Measurements from ENCODE around the gene PDE11A.

Gene PDE11A

GRCh38 chr2:178068823-178069454, 3.6 kb downstream of the PDE11A start:
- no peak for TF ChIP-seq CTCF (IDR thresholded peaks at IDR 0.05; ENCODE audit: low read depth, low read length)
- no peaks in the 10 kb centered on the region for H3K36me3 ChIP-seq
- H3K4me1 ChIP-seq: peaks cover 12% of the 10 kb centered on the region
- DNase-seq: no peak
- H3K27me3 ChIP-seq: no peaks in the 10 kb centered on the region
- no peak overlapping the region; the same call in 1 of the 2 replicates for H3K4me3 ChIP-seq (ENCODE audit: low read depth, low read length)
- no peaks in the 10 kb centered on the region for H3K9me3 ChIP-seq

GRCh38 chr2:178066890-178067669, 5.5 kb downstream of the PDE11A start:
- Histone ChIP-seq H3K27me3 (no peaks in the 10 kb centered on the region), H3K36me3 (no peaks in the 10 kb centered on the region), H3K4me1 (peaks cover 10% of the 10 kb centered on the region), H3K4me3 (ENCODE audit: low read depth, low read length) (no peak overlapping the region), H3K9me3 (no peaks in the 10 kb centered on the region)
- no peak for DNase-seq
- no peak for TF ChIP-seq CTCF (IDR thresholded peaks at IDR 0.05; ENCODE audit: low read depth, low read length)

- H3K4me1 ChIP-seq: peaks cover 7% of the 10 kb centered on the region
- no peaks in the 10 kb centered on the region for H3K36me3 ChIP-seq
- TF ChIP-seq CTCF (IDR thresholded peaks at IDR 0.05; ENCODE audit: low read depth, low read length): no peak
- H3K4me3 ChIP-seq (ENCODE audit: low read depth, low read length): no peak overlapping the region
- no peaks in the 10 kb centered on the region for H3K27me3 ChIP-seq
- no peaks in the 10 kb centered on the region for H3K9me3 ChIP-seq
- no peak for DNase-seq
These were observed 6.3 kb downstream of the PDE11A start for GRCh38 chr2:178066324-178066723.

- Histone ChIP-seq H3K4me3 (ENCODE audit: low read depth, low read length) (no peak overlapping the region), H3K27me3 (no peaks in the 10 kb centered on the region), H3K9me3 (no peaks in the 10 kb centered on the region), H3K4me1 (no peaks in the 10 kb centered on the region; the same call in 1 of the 2 replicates), H3K36me3 (no peaks in the 10 kb centered on the region)
- no peak for DNase-seq
- TF ChIP-seq CTCF (IDR thresholded peaks at IDR 0.05; ENCODE audit: low read depth, low read length): no peak
These were observed 12.9 kb downstream of the PDE11A start for GRCh38 chr2:178059681-178060080.

- Histone ChIP-seq H3K4me1 (no peaks in the 10 kb centered on the region; the same call in 1 of the 2 replicates), H3K27me3 (no peaks in the 10 kb centered on the region), H3K4me3 (ENCODE audit: low read depth, low read length) (no peak overlapping the region), H3K36me3 (no peaks in the 10 kb centered on the region), H3K9me3 (no peaks in the 10 kb centered on the region)
- no peak for TF ChIP-seq CTCF (IDR thresholded peaks at IDR 0.05; ENCODE audit: low read depth, low read length)
- DNase-seq: no peak
These were observed 13.5 kb downstream of the PDE11A start for GRCh38 chr2:178059111-178059510.

- H3K4me1 ChIP-seq: no peaks in the 10 kb centered on the region
- no peaks in the 10 kb centered on the region for H3K36me3 ChIP-seq
- TF ChIP-seq CTCF (IDR thresholded peaks at IDR 0.05; ENCODE audit: low read depth, low read length): no peak
- no peak overlapping the region for H3K4me3 ChIP-seq (ENCODE audit: low read depth, low read length)
- H3K9me3 ChIP-seq: no peaks in the 10 kb centered on the region
- no peaks in the 10 kb centered on the region for H3K27me3 ChIP-seq
- DNase-seq: no peak
These were observed 15.3 kb downstream of the PDE11A start for GRCh38 chr2:178057179-178057680.

Data from BE2C (cell line).